ENCODE results near the gene PDILT.

GRCh38 chr16:20353379-20353778 lies 51.2 kb downstream of the PDILT start:
- TF ChIP-seq POLR2A (IDR thresholded peaks at IDR 0.05) (no peak), CTCF (IDR thresholded peaks at IDR 0.05) (no peak)

Data from adrenal gland (tissue), 5 donors.